ENCODE measurements around the gene DIAPH2.

DIAPH2 gene

GRCh38 chrX:97524997-97525396, 840.4 kb downstream of the DIAPH2 start:
- Histone ChIP-seq H3K4me3 (ENCODE audit: low read depth in 1 of 2, low read length in 1 of 2) (no peak overlapping the region), H3K27me3 (no peaks in the 10 kb centered on the region), H3K4me1 (ENCODE audit: control insufficient read depth in 1 of 2, insufficient read depth in 1 of 2, low read depth in 1 of 2, low read length in 1 of 2) (no peaks in the 10 kb centered on the region), H3K27ac (no peak overlapping the region), H3K36me3 (no peaks in the 10 kb centered on the region), H3K9me3 (no peaks in the 10 kb centered on the region)
- no peak for TF ChIP-seq CTCF (IDR thresholded peaks at IDR 0.05)

- no peaks in the 10 kb centered on the region for H3K36me3 ChIP-seq
- no peaks in the 10 kb centered on the region for H3K4me1 ChIP-seq (ENCODE audit: control insufficient read depth in 1 of 2, insufficient read depth in 1 of 2, low read depth in 1 of 2, low read length in 1 of 2)
- no peak overlapping the region for H3K27ac ChIP-seq
- H3K9me3 ChIP-seq, result no peaks in the 10 kb centered on the region
- no peak overlapping the region for H3K4me3 ChIP-seq (ENCODE audit: low read depth in 1 of 2, low read length in 1 of 2)
- no peaks in the 10 kb centered on the region for H3K27me3 ChIP-seq
- no peak for TF ChIP-seq CTCF (IDR thresholded peaks at IDR 0.05)
Observed at GRCh38 chrX:97525981-97526380, 841.3 kb downstream of the DIAPH2 start.

- no peaks in the 10 kb centered on the region for H3K36me3 ChIP-seq
- no peak overlapping the region for H3K4me3 ChIP-seq (ENCODE audit: low read depth in 1 of 2, low read length in 1 of 2)
- no peaks in the 10 kb centered on the region for H3K27me3 ChIP-seq
- H3K9me3 ChIP-seq, result no peaks in the 10 kb centered on the region
- H3K27ac ChIP-seq, result no peak overlapping the region
- TF ChIP-seq CTCF (IDR thresholded peaks at IDR 0.05), result no peak
- H3K4me1 ChIP-seq (ENCODE audit: control insufficient read depth in 1 of 2, insufficient read depth in 1 of 2, low read depth in 1 of 2, low read length in 1 of 2), result no peaks in the 10 kb centered on the region
Observed at GRCh38 chrX:97527725-97528124, 843.1 kb downstream of the DIAPH2 start.

- no peaks in the 10 kb centered on the region for H3K36me3 ChIP-seq
- no peaks in the 10 kb centered on the region for H3K27me3 ChIP-seq
- TF ChIP-seq CTCF (IDR thresholded peaks at IDR 0.05), result no peak
- H3K27ac ChIP-seq, result no peak overlapping the region
- H3K9me3 ChIP-seq, result no peaks in the 10 kb centered on the region
- H3K4me1 ChIP-seq (ENCODE audit: control insufficient read depth in 1 of 2, insufficient read depth in 1 of 2, low read depth in 1 of 2, low read length in 1 of 2), result no peaks in the 10 kb centered on the region
- H3K4me3 ChIP-seq (ENCODE audit: low read depth in 1 of 2, low read length in 1 of 2), result no peak overlapping the region
Observed at GRCh38 chrX:97529536-97530200, 845.0 kb downstream of the DIAPH2 start.

- Histone ChIP-seq H3K27me3 (no peaks in the 10 kb centered on the region), H3K27ac (no peak overlapping the region), H3K4me1 (ENCODE audit: control insufficient read depth in 1 of 2, insufficient read depth in 1 of 2, low read depth in 1 of 2, low read length in 1 of 2) (no peaks in the 10 kb centered on the region), H3K9me3 (no peaks in the 10 kb centered on the region), H3K4me3 (ENCODE audit: low read depth in 1 of 2, low read length in 1 of 2) (no peak overlapping the region), H3K36me3 (no peaks in the 10 kb centered on the region)
- TF ChIP-seq CTCF (IDR thresholded peaks at IDR 0.05), result no peak
Observed at GRCh38 chrX:97531825-97532224, 847.2 kb downstream of the DIAPH2 start.

Data from neutrophil (primary cell).